Ovary (tissue), 9 donors: ENCODE results near the gene LIFR. TPM values are rescaled to one million over a fixed set of nuclear protein-coding genes. Genes with fewer than 3 reads are reported as not detected.

Experiments
- DNase-seq, 5 donors: peaks; one replicate each; pipeline ENCODE4 v3.0.0-alpha.2; 2019 to 2020
- H3K27ac ChIP-seq, 2 donors: fragments of 200-600 bp; one replicate each; pipeline versions ENCODE4 v1.5.1 to v1.8.0; 2019 to 2022
- H3K27me3 ChIP-seq: fragments of 200-600 bp; one replicate; pipeline ENCODE4 v1.8.0; 2022
- H3K36me3 ChIP-seq: fragments of 200-600 bp; sonication (generic); one replicate; pipeline ENCODE4 v1.5.1; 2019
- H3K4me1 ChIP-seq: one replicate; pipeline ENCODE4 v1.8.1; 2013; ENCODE audit warnings: mild to moderate bottlenecking, moderate library complexity; ENCODE audit not compliant: insufficient read depth
- H3K4me3 ChIP-seq: fragments of 200-600 bp; sonication (generic); one replicate; pipeline ENCODE4 v1.5.1; 2017
- H3K9me3 ChIP-seq, 2 donors: fragments of 200-600 bp in 1 of 2; sonication (generic) in 1 of 2; one replicate each; pipeline versions ENCODE4 v1.5.1 to v1.8.1; 2013 to 2019; ENCODE audit warnings: mild to moderate bottlenecking in 1 of 2, moderate library complexity in 1 of 2
- CTCF ChIP-seq, 3 donors: fragments of 450-650 bp in 2 of 3; fragments of 200-600 bp in 1 of 3; IDR thresholded peaks; one replicate each; pipeline versions ENCODE4 v1.5.1 to v1.8.0; 2016 to 2022; ENCODE audit warnings: antibody characterized with exemption in 3 of 3, mild to moderate bottlenecking in 1 of 3
- EP300 ChIP-seq: sonication (generic); formaldehyde crosslinking; IDR thresholded peaks from one replicate; pipeline ENCODE4 v1.6.1; 2017; ENCODE audit warnings: antibody characterized with exemption
- POLR2A ChIP-seq: fragments of 450-650 bp; IDR thresholded peaks from one replicate; pipeline ENCODE4 v1.6.1; 2017; ENCODE audit warnings: antibody characterized with exemption, mild to moderate bottlenecking, moderate library complexity
- WGBS, 3 donors: extraction: QIAGEN DNeasy Blood & Tissue Kit in 1 of 3; methylation state at CpG; one replicate each; pipeline versions ENCODE4 v1.1.5 to v1.1.7; 2013 to 2017; 5-methylcytosine and 5-hydroxymethylcytosine counted together
- intact Hi-C, 4 donors: fragments of 100-400 bp; cut with DNase I; formaldehyde crosslinking; loops; one replicate each; pipeline versions ENCODE4 v1.11.0 to v1.15.1; 2022 to 2023
- polyA plus RNA-seq, 2 donors: library from polyadenylated mRNA; stranded (reverse); fragments of 200-250 nt in 1 of 2; fragments of 350-450 nt in 1 of 2; fragmentation: Illumina TruSeq in 1 of 2; extraction: RNeasy Lipid Tissue Mini Kit (QIAGEN cat#74804) in 1 of 2; gene quantifications; one replicate each; pipeline ENCODE4 v1.2.3, GENCODE V29; 2013 to 2014
- total RNA-seq, 7 donors: library from RNA; depleted of rRNA in 2 of 7; stranded (reverse); fragments of >200 nt in 2 of 7; fragmentation: NEBNext Ultra II Directional in 3 of 7; extraction: Animal tissue kit (Norgen Biotek cat#: 25700) in 3 of 7; gene quantifications; one replicate each; pipeline versions ENCODE4 v1.1.0 to v1.2.4, GENCODE V29; 2016 to 2023
- donor health status: DM: no; HTN: no; CAD: no; lungs with moderate emphysema.
- donor health status: DM: no; HTN: no; CAD: no.
- donor health status: Bipolar disorder and iron deficiency.
- donor health status: DM: yes; HTN: yes; CAD: no.
- donor health status: DM: no; HTN: no; CAD: no.
- donor health status: DM: yes; HTN: yes; CAD: no.

Gene LIFR
- total and polyA plus RNA-seq, 9 donors, result 17.3 to 143 (median 89.3) TPM

- H3K36me3 ChIP-seq, result no peaks in the 10 kb centered on the region
Observed at GRCh38 chr5:38540314-38540713, 16.1 kb downstream of the LIFR start.

GRCh38 chr5:38538161-38538560, 18.3 kb downstream of the LIFR start:
- no peaks in the 10 kb centered on the region for H3K9me3 ChIP-seq
- DNase-seq, result no peak
- H3K36me3 ChIP-seq, result no peaks in the 10 kb centered on the region
- no peak overlapping the region for H3K27ac ChIP-seq
- no peaks in the 10 kb centered on the region for H3K27me3 ChIP-seq
- H3K4me3 ChIP-seq, result no peak overlapping the region
- TF ChIP-seq POLR2A (no peak), CTCF (IDR thresholded peaks at IDR 0.05) (no peak), EP300 (no peak)
- 56 to 57% (median 57%) methylated on average over 2 of the region's 2 CpGs for WGBS, 3 donors
- intact Hi-C loops, result no loop called here
- peaks cover 6% of the 10 kb centered on the region for H3K4me1 ChIP-seq

More at GRCh38 chr5:38540314-38540713, 16.1 kb downstream of the LIFR start:
- no peak overlapping the region for H3K27ac ChIP-seq
- H3K27me3 ChIP-seq, result no peaks in the 10 kb centered on the region
- intact Hi-C loops, result no loop called here
- DNase-seq, result peak in 1 of 5 donors; percentile 35
- H3K4me1 ChIP-seq, result peaks cover 3% of the 10 kb centered on the region
- 73 to 78% (median 78%) methylated on average over 6 of the region's 6 CpGs for WGBS, 3 donors
- no peaks in the 10 kb centered on the region for H3K9me3 ChIP-seq
- H3K4me3 ChIP-seq, result no peak overlapping the region
- TF ChIP-seq POLR2A (no peak), EP300 (no peak), CTCF (IDR thresholded peaks at IDR 0.05) (no peak)

- no peaks in the 10 kb centered on the region for H3K36me3 ChIP-seq
- H3K4me1 ChIP-seq, result peaks cover 6% of the 10 kb centered on the region
- no peak overlapping the region for H3K27ac ChIP-seq
- WGBS, 3 donors, result 49 to 55% (median 50%) methylated on average over 4 of the region's 4 CpGs
- H3K27me3 ChIP-seq, result no peaks in the 10 kb centered on the region
- no peak for TF ChIP-seq CTCF (IDR thresholded peaks at IDR 0.05)
- no peak for TF ChIP-seq EP300
- TF ChIP-seq POLR2A, result no peak
- H3K4me3 ChIP-seq, result no peak overlapping the region
- no peak for DNase-seq
- no peaks in the 10 kb centered on the region for H3K9me3 ChIP-seq
- intact Hi-C loops, result no loop called here
Observed at GRCh38 chr5:38537505-38537904, 18.9 kb downstream of the LIFR start.

GRCh38 chr5:38536968-38537367, 19.5 kb downstream of the LIFR start:
- H3K4me3 ChIP-seq, result no peak overlapping the region
- peaks cover 9% of the 10 kb centered on the region for H3K4me1 ChIP-seq
- H3K36me3 ChIP-seq, result no peaks in the 10 kb centered on the region
- H3K27ac ChIP-seq, result no peak overlapping the region
- 80 to 83% (median 81%) methylated on average over 3 of the region's 3 CpGs for WGBS, 3 donors
- TF ChIP-seq EP300 (no peak), CTCF (IDR thresholded peaks at IDR 0.05) (no peak), POLR2A (no peak)
- intact Hi-C loops, result no loop called here
- H3K9me3 ChIP-seq, result no peaks in the 10 kb centered on the region
- H3K27me3 ChIP-seq, result no peaks in the 10 kb centered on the region
- DNase-seq, result no peak
